ENCODE results near the gene GOLGA8K. TPM values are rescaled to one million over a fixed set of nuclear protein-coding genes. Genes with fewer than 3 reads are reported as not detected.
"Not testable (repeated sequence)": the region's sequence is repeated elsewhere in the genome, so short reads cannot be mapped to it uniquely, and the experiment has no call there.

GOLGA8K gene
- total and polyA plus RNA-seq, 2 experiments from 2014 or later = not detected

DNA sequence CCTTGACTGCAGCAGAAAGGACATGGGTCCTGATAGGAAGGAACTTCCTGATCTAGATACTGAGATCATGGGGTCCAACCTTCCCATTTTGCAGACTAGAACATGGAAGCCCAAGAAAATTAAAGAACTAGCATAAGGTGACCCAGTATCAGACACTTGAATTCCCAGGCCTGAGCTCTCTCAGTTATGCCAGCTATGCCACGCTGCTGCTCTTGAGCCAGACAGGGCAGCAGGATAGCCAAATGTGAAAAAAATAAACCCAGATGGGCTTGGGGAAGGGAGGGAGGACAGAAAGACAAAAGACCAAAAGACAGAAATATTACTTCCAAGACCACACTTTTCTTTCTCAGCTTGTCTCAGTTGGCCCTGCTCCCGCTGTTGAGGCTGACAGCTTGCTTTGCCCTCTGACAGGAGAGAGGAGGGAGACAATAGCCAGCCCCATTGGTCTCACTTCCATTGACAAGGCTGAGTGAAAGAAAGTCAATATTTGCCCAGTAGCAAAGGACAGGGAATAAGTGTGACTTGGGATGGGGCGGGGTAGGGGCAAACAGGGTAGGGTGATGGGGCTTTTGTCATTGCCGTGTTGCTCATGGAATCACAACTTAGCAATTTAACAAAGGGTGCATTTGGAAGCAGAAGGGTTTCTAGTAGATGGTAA lies 52.4 kb downstream of the GOLGA8K start:
- in situ Hi-C loops (cut with MboI); DNase-seq; H3K27ac ChIP-seq; H3K79me2 ChIP-seq (ENCODE audit: insufficient read depth); H3F3A ChIP-seq (ENCODE audit: insufficient read depth); H4K20me1 ChIP-seq (ENCODE audit: insufficient read depth); H3K27me3 ChIP-seq (replicated peaks; ENCODE audit: insufficient read depth); H3K9ac ChIP-seq; H3K4me2 ChIP-seq (ENCODE audit: unreplicated experiment); H3K9me2 ChIP-seq (ENCODE audit: insufficient read depth); H2AFZ ChIP-seq; H3K36me3 ChIP-seq (ENCODE audit: low read depth); H3K9me3 ChIP-seq (ENCODE audit: low read depth); H3K4me1 ChIP-seq (ENCODE audit: insufficient read depth); H3K4me3 ChIP-seq: not testable (repeated sequence)
- WGBS, 2 experiments (ENCODE audit: low coverage in 1 of 2, low lambda C conversion rate in 2 of 2, missing lambda C conversion rate in 2 of 2) = no CpG with 5 or more reads among the region's 4 CpGs

- H3K4me2 ChIP-seq (ENCODE audit: unreplicated experiment); H3K4me3 ChIP-seq; H3K9me2 ChIP-seq (ENCODE audit: insufficient read depth); H3F3A ChIP-seq (ENCODE audit: insufficient read depth); DNase-seq; H4K20me1 ChIP-seq (ENCODE audit: insufficient read depth); H3K9ac ChIP-seq; H3K9me3 ChIP-seq (ENCODE audit: low read depth); H3K4me1 ChIP-seq (ENCODE audit: insufficient read depth); H3K36me3 ChIP-seq (ENCODE audit: low read depth); H3K79me2 ChIP-seq (ENCODE audit: insufficient read depth); in situ Hi-C loops (cut with MboI); H3K27me3 ChIP-seq (replicated peaks; ENCODE audit: insufficient read depth); H3K27ac ChIP-seq; H2AFZ ChIP-seq: not testable (repeated sequence)
- WGBS, 2 experiments (ENCODE audit: low coverage in 1 of 2, low lambda C conversion rate in 2 of 2, missing lambda C conversion rate in 2 of 2) = 0% methylated on average over 2 of the region's 31 CpGs; no CpG with 5 or more reads in 1 of the 2 experiments
Measured at GRCh38 chr15:32347037-32347436, 56.1 kb downstream of the GOLGA8K start.

DNA sequence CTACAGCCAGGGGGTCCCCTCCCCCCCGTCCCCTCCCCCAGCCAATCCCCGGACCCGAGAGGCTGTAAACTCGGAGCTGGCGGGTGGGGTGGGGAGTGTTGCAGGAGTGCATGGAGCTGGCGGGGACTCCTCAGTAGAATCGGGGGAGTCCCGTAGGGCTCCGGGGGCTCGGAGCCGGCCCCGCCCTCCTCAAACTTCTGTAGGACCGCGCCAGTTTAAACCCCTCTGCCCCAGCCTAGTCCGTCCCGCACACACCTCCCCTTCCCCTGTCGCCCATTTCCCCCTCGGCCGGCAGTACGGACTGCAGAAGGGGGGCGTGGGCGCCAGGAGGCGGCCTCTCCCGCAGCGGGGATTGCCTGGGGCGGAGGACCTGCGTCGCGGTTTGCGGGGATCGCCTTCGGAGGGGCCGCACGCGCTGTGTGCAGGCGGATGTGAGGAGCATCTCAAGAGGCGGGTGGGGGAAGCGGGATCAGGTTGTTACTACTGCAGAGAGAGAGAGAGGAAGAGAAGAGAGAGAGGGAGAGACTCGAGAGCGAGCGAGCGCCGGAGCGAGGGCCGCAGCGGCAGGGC lies 57.0 kb downstream of the GOLGA8K start:
- H3K4me3 ChIP-seq; H3K27ac ChIP-seq; DNase-seq; H3K9ac ChIP-seq; H3K4me1 ChIP-seq (ENCODE audit: insufficient read depth); H4K20me1 ChIP-seq (ENCODE audit: insufficient read depth); H2AFZ ChIP-seq; H3K9me3 ChIP-seq (ENCODE audit: low read depth); H3F3A ChIP-seq (ENCODE audit: insufficient read depth); H3K27me3 ChIP-seq (replicated peaks; ENCODE audit: insufficient read depth); H3K4me2 ChIP-seq (ENCODE audit: unreplicated experiment); H3K36me3 ChIP-seq (ENCODE audit: low read depth); in situ Hi-C loops (cut with MboI); H3K79me2 ChIP-seq (ENCODE audit: insufficient read depth); H3K9me2 ChIP-seq (ENCODE audit: insufficient read depth): not testable (repeated sequence)
- no CpG with 5 or more reads among the region's 46 CpGs for WGBS, 2 experiments (ENCODE audit: low coverage in 1 of 2, low lambda C conversion rate in 2 of 2, missing lambda C conversion rate in 2 of 2)

GRCh38 chr15:32343921-32344320 lies 59.2 kb downstream of the GOLGA8K start:
- H3K27ac ChIP-seq; H3F3A ChIP-seq (ENCODE audit: insufficient read depth); DNase-seq; H3K27me3 ChIP-seq (replicated peaks; ENCODE audit: insufficient read depth); H2AFZ ChIP-seq; H3K4me1 ChIP-seq (ENCODE audit: insufficient read depth); H3K9me3 ChIP-seq (ENCODE audit: low read depth); H3K4me2 ChIP-seq (ENCODE audit: unreplicated experiment); H4K20me1 ChIP-seq (ENCODE audit: insufficient read depth); H3K9ac ChIP-seq; H3K9me2 ChIP-seq (ENCODE audit: insufficient read depth); in situ Hi-C loops (cut with MboI); H3K4me3 ChIP-seq; H3K79me2 ChIP-seq (ENCODE audit: insufficient read depth); H3K36me3 ChIP-seq (ENCODE audit: low read depth): not testable (repeated sequence)
- WGBS, 2 experiments (ENCODE audit: low coverage in 1 of 2, low lambda C conversion rate in 2 of 2, missing lambda C conversion rate in 2 of 2) = 73 to 82% methylated on average over 1 of the region's 3 CpGs

Small RNA genes within 50 kb of the gene (small RNA-seq; reads per million reads assigned to genes)
- gene RF00096 (ENCODE audit: low read depth, low replicate concordance) = not detected
- gene RN7SL185P (ENCODE audit: low read depth, low replicate concordance) = not detected
- not detected for gene RN7SL539P (ENCODE audit: low read depth, low replicate concordance)

Other genes with a start within 250 kb of the GOLGA8K start
- not detected in 2 replicates for gene GOLGA8O, start 52.3 kb upstream of the GOLGA8K start, total RNA-seq (2014; rRNA removed; shearing (Covaris generic))
- not detected in 2 replicates for gene GOLGA8O, start 52.3 kb upstream of the GOLGA8K start, polyA plus RNA-seq (2016; fragmentation: Nextera tagmentation; extraction: Ambion mirVana)
- gene GOLGA8N, start 190.2 kb upstream of the GOLGA8K start, total RNA-seq (2014; rRNA removed; shearing (Covaris generic)) = 0.63 and 0.65 TPM in 2 replicates
- gene GOLGA8N, start 190.2 kb upstream of the GOLGA8K start, polyA plus RNA-seq (2016; fragmentation: Nextera tagmentation; extraction: Ambion mirVana) = 0.35 and 0.39 TPM in 2 replicates
- 13.2 and 18.5 TPM in 2 replicates for gene ARHGAP11A, start 212.2 kb upstream of the GOLGA8K start, total RNA-seq (2014; rRNA removed; shearing (Covaris generic))
- gene ARHGAP11A, start 212.2 kb upstream of the GOLGA8K start, polyA plus RNA-seq (2016; fragmentation: Nextera tagmentation; extraction: Ambion mirVana) = 11.9 and 13.0 TPM in 2 replicates
- 16.2 and 26.1 TPM in 2 replicates for gene SCG5, start 238.4 kb upstream of the GOLGA8K start, total RNA-seq (2014; rRNA removed; shearing (Covaris generic))
- gene SCG5, start 238.4 kb upstream of the GOLGA8K start, polyA plus RNA-seq (2016; fragmentation: Nextera tagmentation; extraction: Ambion mirVana) = 19.5 and 20.5 TPM in 2 replicates

All from GM23248 (cell line).